Brain microvascular endothelial cell (primary cell): Measurements from ENCODE around the gene NHSL2.

Experiments used
- DNase-seq: peaks from one replicate; pipeline ENCODE4 v3.0.0-alpha.2; 2020
- H3K27ac ChIP-seq: fragments of 250-450 bp; sonication (Bioruptor Pico); 2 replicates; pipeline ENCODE4 v1.5.1; 2020; ENCODE audit warnings: mild to moderate bottlenecking, moderate library complexity
- H3K27me3 ChIP-seq: fragments of 250-450 bp; sonication (Bioruptor Pico); replicated peaks from 2 replicates; pipeline ENCODE4 v1.5.1; 2020; ENCODE audit warnings: mild to moderate bottlenecking
- H3K36me3 ChIP-seq: fragments of 250-450 bp; sonication (Bioruptor Pico); replicated peaks from 2 replicates; pipeline ENCODE4 v1.5.1; 2020; ENCODE audit warnings: mild to moderate bottlenecking
- H3K4me3 ChIP-seq: 2 replicates; pipeline ENCODE4 v1.5.1; 2011; ENCODE audit warnings: low read depth, mild to moderate bottlenecking, control low read depth, low read length, moderate library complexity
- CTCF ChIP-seq: IDR thresholded peaks from 2 replicates; pipeline ENCODE4 v1.5.1; 2011; ENCODE audit warnings: low read depth, mild to moderate bottlenecking, moderate library complexity, low read length, control low read depth, inconsistent platforms; ENCODE audit errors: missing control alignments
- in situ Hi-C: cut with HindIII; loops from 2 replicates; pipeline ENCODE4 v1.10.0; 2017; ENCODE audit warnings: low sequenced_read_pairs, low pct_ligation_motif_present

The NHSL2 gene

DNA sequence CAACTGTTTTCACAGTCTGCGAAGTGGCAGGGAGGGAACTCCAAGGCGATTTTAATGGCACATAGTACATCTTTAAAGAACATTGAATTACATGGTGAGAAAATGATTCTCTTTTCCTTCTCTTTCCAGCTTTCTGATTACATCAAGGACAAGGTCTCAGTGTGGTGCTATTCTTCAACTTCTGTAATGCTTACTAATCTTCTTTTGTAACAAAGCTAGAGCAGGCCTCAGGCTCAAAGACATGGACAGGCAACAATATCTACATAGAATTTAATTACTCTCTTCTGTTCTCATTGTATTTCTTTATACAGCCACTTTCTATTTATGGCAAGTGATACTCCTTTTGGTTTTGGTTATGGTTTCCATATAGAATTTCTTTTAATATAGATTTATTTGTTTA lies 172.6 kb downstream of the NHSL2 start:
- Histone ChIP-seq H3K4me3 (no peak overlapping the region), H3K27me3 (peaks cover 5% of the 10 kb centered on the region), H3K36me3 (no peaks in the 10 kb centered on the region), H3K27ac (no peak overlapping the region)
- in situ Hi-C loops, result no loop called here
- TF ChIP-seq CTCF, result no peak
- DNase-seq, result no peak

GRCh38 chrX:72084114-72084513 lies 173.5 kb downstream of the NHSL2 start:
- no peak for TF ChIP-seq CTCF
- in situ Hi-C loops, result no loop called here

GRCh38 chrX:72086995-72087394 lies 176.3 kb downstream of the NHSL2 start:
- in situ Hi-C loops, result no loop called here
- no peak for TF ChIP-seq CTCF
- Histone ChIP-seq H3K4me3 (no peak overlapping the region), H3K27me3 (peaks cover 5% of the 10 kb centered on the region), H3K27ac (no peak overlapping the region), H3K36me3 (no peaks in the 10 kb centered on the region)
- DNase-seq, result no peak

More at GRCh38 chrX:72084114-72084513, 173.5 kb downstream of the NHSL2 start:
- Histone ChIP-seq H3K27ac (no peak overlapping the region), H3K36me3 (no peaks in the 10 kb centered on the region), H3K27me3 (peaks cover 5% of the 10 kb centered on the region), H3K4me3 (no peak overlapping the region)
- DNase-seq, result no peak

DNA sequence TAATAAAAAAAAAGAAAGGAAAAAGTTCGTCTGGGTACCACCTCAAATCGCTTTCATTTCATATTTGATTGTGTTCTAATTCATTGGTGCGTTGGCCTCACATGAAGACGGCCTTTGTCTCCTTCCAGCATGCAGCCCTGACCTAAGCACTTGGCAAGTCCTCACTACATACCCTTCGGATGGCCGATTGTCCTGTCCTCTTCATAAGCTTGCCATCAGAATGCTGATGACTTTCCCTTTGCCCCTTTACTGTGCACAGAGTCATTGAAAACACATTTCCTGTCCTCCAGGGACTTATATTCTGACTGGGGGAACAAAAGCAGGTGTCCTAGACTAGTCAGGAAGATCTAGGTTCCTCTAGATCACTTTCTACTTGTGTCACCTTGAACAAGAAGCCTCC lies 178.1 kb downstream of the NHSL2 start:
- Histone ChIP-seq H3K4me3 (no peak overlapping the region), H3K27me3 (peaks cover 2% of the 10 kb centered on the region)
- in situ Hi-C loops, result no loop called here

DNA sequence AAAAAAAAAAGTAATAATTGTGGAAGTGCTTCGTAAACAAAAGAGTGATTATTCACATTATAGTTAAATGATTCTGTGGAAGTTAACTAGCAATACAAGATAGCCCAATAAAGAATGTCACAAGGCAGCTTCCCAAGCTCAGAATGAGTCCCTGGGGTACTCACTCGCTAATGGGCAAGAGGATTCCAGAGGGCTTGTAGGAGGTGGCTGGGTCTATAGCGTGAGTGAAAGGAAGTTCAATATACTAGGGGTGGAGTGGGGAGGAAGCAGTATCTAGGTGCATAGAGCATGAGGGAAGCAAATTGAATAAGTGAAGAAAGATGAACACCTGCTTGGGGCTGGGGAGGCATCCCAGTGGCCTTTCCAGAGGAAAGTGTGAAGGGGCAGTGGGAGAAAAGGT lies 178.6 kb downstream of the NHSL2 start:
- Histone ChIP-seq H3K4me3 (no peak overlapping the region), H3K27ac (no peak overlapping the region), H3K36me3 (no peaks in the 10 kb centered on the region), H3K27me3 (no peaks in the 10 kb centered on the region)
- no peak for DNase-seq
- no peak for TF ChIP-seq CTCF
- in situ Hi-C loops, result no loop called here

More for the DNA sequence above, 178.1 kb downstream of the NHSL2 start:
- Histone ChIP-seq H3K27ac (no peak overlapping the region), H3K36me3 (no peaks in the 10 kb centered on the region)
- DNase-seq, result no peak
- TF ChIP-seq CTCF, result no peak

GRCh38 chrX:72094894-72095293 lies 184.2 kb downstream of the NHSL2 start:
- DNase-seq, result peak; percentile 43
- in situ Hi-C loops, result no loop called here
- no peaks in the 10 kb centered on the region for H3K27me3 ChIP-seq
- TF ChIP-seq CTCF, result no peak
- no peak overlapping the region for H3K27ac ChIP-seq
- no peaks in the 10 kb centered on the region for H3K36me3 ChIP-seq
- H3K4me3 ChIP-seq, result no peak overlapping the region
